Heart right ventricle (tissue), 16 donors: Measurements from ENCODE around the gene PDE2A. TPM values are rescaled to one million over a fixed set of nuclear protein-coding genes. Genes with fewer than 3 reads are reported as not detected.

Source experiments
- ATAC-seq, 8 donors: fragments of 200-7000 bp; cut with Tn5 transposase; one replicate each; pipeline ENCODE4 v1.9.1; 2020; ENCODE audit warnings: mild to moderate bottlenecking in 8 of 8, moderate library complexity in 8 of 8, moderate number of reproducible peaks in 1 of 8
- DNase-seq, 2 donors: peaks; one replicate each; pipeline ENCODE4 v3.0.0-alpha.2; 2020
- H3K27ac ChIP-seq, 10 donors: fragments of 200-600 bp; sonication (generic) in 2 of 10; one replicate each; pipeline versions ENCODE4 v1.5.0 to v1.8.0; 2020 to 2022; ENCODE audit warnings: mild to moderate bottlenecking in 3 of 10
- H3K27me3 ChIP-seq, 7 donors: fragments of 200-600 bp; one replicate each; pipeline ENCODE4 v1.8.0; 2021 to 2022; ENCODE audit warnings: mild to moderate bottlenecking in 2 of 7
- H3K36me3 ChIP-seq, 9 donors: fragments of 200-600 bp; sonication (generic) in 1 of 9; one replicate each; pipeline versions ENCODE4 v1.5.0 to v1.8.0; 2020 to 2022; ENCODE audit warnings: mild to moderate bottlenecking in 2 of 9
- H3K4me1 ChIP-seq, 9 donors: fragments of 200-600 bp; sonication (generic) in 1 of 9; one replicate each; pipeline versions ENCODE4 v1.5.0 to v1.8.0; 2020 to 2022; ENCODE audit warnings: mild to moderate bottlenecking in 4 of 9
- H3K4me3 ChIP-seq, 10 donors: fragments of 200-600 bp; sonication (generic) in 2 of 10; one replicate each; pipeline versions ENCODE4 v1.5.0 to v1.8.0; 2020 to 2022; ENCODE audit warnings: mild to moderate bottlenecking in 7 of 10, moderate library complexity in 2 of 10
- H3K9me3 ChIP-seq, 11 donors: fragments of 200-600 bp in 10 of 11; sonication (generic) in 2 of 11; one replicate each; pipeline versions ENCODE4 v1.5.0 to v1.8.0; 2013 to 2022; ENCODE audit warnings: mild to moderate bottlenecking in 2 of 11, control low read depth in 1 of 11, moderate library complexity in 1 of 11
- CTCF ChIP-seq, 9 donors: fragments of 200-600 bp; sonication (generic) in 2 of 9; IDR thresholded peaks; one replicate each; pipeline versions ENCODE4 v1.5.0 to v1.8.0; 2021 to 2022; ENCODE audit warnings: antibody characterized with exemption in 9 of 9, mild to moderate bottlenecking in 5 of 9, moderate library complexity in 1 of 9
- WGBS, 2 donors: extraction: QIAGEN DNeasy Blood & Tissue Kit; methylation state at CpG; one replicate each; pipeline ENCODE4 v1.1.7; 2013; ENCODE audit warnings: inconsistent platforms in 1 of 2; 5-methylcytosine and 5-hydroxymethylcytosine counted together
- intact Hi-C, 10 donors: fragments of 100-400 bp; cut with DNase I; formaldehyde crosslinking; loops; one replicate each; pipeline versions ENCODE4 v1.11.1 to v1.14.2; 2022
- polyA plus RNA-seq, 2 donors: library from polyadenylated mRNA; stranded (reverse); fragments of 200-250 nt; gene quantifications; one replicate each; pipeline ENCODE4 v1.2.3, GENCODE V29; 2013
- total RNA-seq, 10 donors: library from RNA; stranded (reverse); fragmentation: NEBNext Ultra II Directional in 3 of 10; extraction: Animal tissue kit (Norgen Biotek cat#: 25700) in 3 of 10; gene quantifications; one replicate each; pipeline versions ENCODE4 v1.2.1 to v1.2.4, GENCODE V29; 2021 to 2023
- donor health status: Arrhythmogenic right ventricular cardiomyopathy.
- donor health status: ischemic (EF 13 %, LVEDD 7.1; RV severe dilation, severe dysfunction).
- donor health status: healthy with polysubstance abuse.
- donor health status: DM: no; HTN: yes; CAD: no.
- donor health status: DM: no; HTN: no; CAD: no.
- donor health status: ischemic (EF 25% LVEDD 6.9; RV normal size, moderate dysfunction).
- donor health status: ischemic (EF 25% LVEDD 5.7; RV mildly dilated, moderate dysfunction).
- donor health status: healthy.
- donor health status: DM: yes; HTN: yes; CAD: no.
- donor health status: Ischemic cardiomyopathy.
- donor health status: ischemic (EF 35%, LVEDD 5.7; RV mildly dilated, moderate dysfunction).
- donor health status: nonischemic (EF 11% LVEDD 7.7; RV severe dilation, severe dysfunction).
- donor health status: DM: yes; HTN: yes; CAD: no.
- donor health status: PGD.
- donor health status: ischemic (EF 29% LVEDD 5.4; RV normal size, mild dysfunction).
- donor health status: nonischemic (EF 23%, LVEDD 6.1; RV moderate dilation, normal function).

The PDE2A gene
- total and polyA plus RNA-seq, 12 donors = 10.4 to 47.6 (median 30.2) TPM

GRCh38 chr11:72597721-72598120 is 76.5 kb downstream of the PDE2A start:
- DNase-seq (no peak), ATAC-seq (no peak)
- H3K36me3 ChIP-seq = peaks cover 0 to 4% (median 0%) of the 10 kb centered on the region in 9 donors
- intact Hi-C loops = loop anchor here in 5 of 10 donors (2.0 to 10.0 kb wide), 3 partner anchors 45 to 217 kb away; partner anchors contain the start of gene ATG16L2 (in 1 of the 5)
- peaks cover 0 to 6% (median 0%) of the 10 kb centered on the region in 7 donors for H3K27me3 ChIP-seq
- WGBS, 2 donors = 74 to 83% methylated on average over 3 of the region's 3 CpGs
- no peaks in the 10 kb centered on the region for H3K9me3 ChIP-seq
- H3K27ac ChIP-seq = no peak overlapping the region
- TF ChIP-seq CTCF (IDR thresholded peaks at IDR 0.05) = no peak
- H3K4me1 ChIP-seq = peaks cover 0 to 8% (median 0%) of the 10 kb centered on the region in 9 donors
- no peak overlapping the region for H3K4me3 ChIP-seq

- 64 to 76% methylated on average over 9 of the region's 9 CpGs for WGBS, 2 donors
- TF ChIP-seq CTCF (IDR thresholded peaks at IDR 0.05) = no peak
- ATAC-seq = no peak
- DNase-seq = no peak
- Histone ChIP-seq H3K9me3 (no peaks in the 10 kb centered on the region), H3K4me3 (no peak overlapping the region), H3K36me3 (no peaks in the 10 kb centered on the region), H3K4me1 (peaks cover 0 to 12% (median 4%) of the 10 kb centered on the region in 9 donors), H3K27me3 (peaks cover 0 to 29% (median 14%) of the 10 kb centered on the region in 7 donors), H3K27ac (no peak overlapping the region)
- intact Hi-C loops = loop anchor here in 2 of 10 donors (5.0 to 10.0 kb wide), 2 partner anchors 52 to 220 kb away; partner anchors contain the start of gene ATG16L2 (in 1 of the 2)
Measured at GRCh38 chr11:72595292-72595684, 78.9 kb downstream of the PDE2A start.

GRCh38 chr11:72594493-72595291 is 79.5 kb downstream of the PDE2A start:
- no peak for DNase-seq
- no peak for ATAC-seq
- intact Hi-C loops = loop anchor here in 2 of 10 donors (5.0 to 10.0 kb wide), 2 partner anchors 53 to 220 kb away; partner anchors contain the start of gene ATG16L2 (in 1 of the 2)
- Histone ChIP-seq H3K4me1 (peaks cover 3 to 18% (median 10%) of the 10 kb centered on the region in 9 donors), H3K36me3 (peaks cover 0 to 2% (median 0%) of the 10 kb centered on the region in 9 donors), H3K27ac (no peak overlapping the region), H3K27me3 (peaks cover 0 to 35% (median 16%) of the 10 kb centered on the region in 7 donors), H3K4me3 (no peak overlapping the region), H3K9me3 (no peaks in the 10 kb centered on the region)
- no peak for TF ChIP-seq CTCF (IDR thresholded peaks at IDR 0.05)
- 73 to 74% methylated on average over 8 of the region's 8 CpGs for WGBS, 2 donors

GRCh38 chr11:72592698-72593495 is 81.3 kb downstream of the PDE2A start:
- no peak for DNase-seq

More at GRCh38 chr11:72592698-72593495, 81.3 kb downstream of the PDE2A start:
- peaks cover 0 to 13% (median 0%) of the 10 kb centered on the region in 9 donors for H3K36me3 ChIP-seq
- TF ChIP-seq CTCF (IDR thresholded peaks at IDR 0.05) = no peak
- H3K4me3 ChIP-seq = no peak overlapping the region
- H3K27ac ChIP-seq = no peak overlapping the region
- peaks cover 3 to 20% (median 11%) of the 10 kb centered on the region in 9 donors for H3K4me1 ChIP-seq
- WGBS, 2 donors = 92 to 97% methylated on average over 8 of the region's 8 CpGs
- H3K27me3 ChIP-seq = peaks cover 0 to 46% (median 22%) of the 10 kb centered on the region in 7 donors
- no peaks in the 10 kb centered on the region for H3K9me3 ChIP-seq
- no peak for ATAC-seq
- intact Hi-C loops = loop anchor here in 1 of 10 donors (10.0 kb wide), 1 partner anchor 222 kb away; the partner anchor contains the start of gene ATG16L2
